Measurements from ENCODE around the gene GPER1.

GPER1 gene

GRCh38 chr7:1125603-1125969 lies 37.7 kb downstream of the GPER1 start:
- H3K4me3 ChIP-seq (ENCODE audit: low read depth, low read length) = no peak overlapping the region
- DNase-seq (ENCODE audit: low read depth, low spot score) = no peak
- in situ Hi-C loops (cut with HindIII; ENCODE audit: low sequenced_read_pairs) = no loop called here
- no peak for TF ChIP-seq CTCF (IDR thresholded peaks at IDR 0.05; ENCODE audit: low read depth, low read length)

GRCh38 chr7:1127001-1127400 lies 39.1 kb downstream of the GPER1 start:
- DNase-seq (ENCODE audit: low read depth, low spot score) = no peak
- in situ Hi-C loops (cut with HindIII; ENCODE audit: low sequenced_read_pairs) = no loop called here
- TF ChIP-seq CTCF (IDR thresholded peaks at IDR 0.05; ENCODE audit: low read depth, low read length) = no peak
- H3K4me3 ChIP-seq (ENCODE audit: low read depth, low read length) = no peak overlapping the region

- DNase-seq (ENCODE audit: low read depth, low spot score) = no peak
- TF ChIP-seq CTCF (IDR thresholded peaks at IDR 0.05; ENCODE audit: low read depth, low read length) = no peak
- in situ Hi-C loops (cut with HindIII; ENCODE audit: low sequenced_read_pairs) = no loop called here
- no peak overlapping the region for H3K4me3 ChIP-seq (ENCODE audit: low read depth, low read length)
Measured at GRCh38 chr7:1129431-1129830, 41.5 kb downstream of the GPER1 start.

- TF ChIP-seq CTCF (IDR thresholded peaks at IDR 0.05; ENCODE audit: low read depth, low read length) = no peak
- no peak overlapping the region for H3K4me3 ChIP-seq (ENCODE audit: low read depth, low read length)
- no peak for DNase-seq (ENCODE audit: low read depth, low spot score)
- in situ Hi-C loops (cut with HindIII; ENCODE audit: low sequenced_read_pairs) = no loop called here
Measured at GRCh38 chr7:1130021-1130990, 42.4 kb downstream of the GPER1 start.

GRCh38 chr7:1131471-1132265 lies 43.8 kb downstream of the GPER1 start:
- no peak overlapping the region for H3K4me3 ChIP-seq (ENCODE audit: low read depth, low read length)
- no peak for TF ChIP-seq CTCF (IDR thresholded peaks at IDR 0.05; ENCODE audit: low read depth, low read length)
- DNase-seq (ENCODE audit: low read depth, low spot score) = no peak
- in situ Hi-C loops (cut with HindIII; ENCODE audit: low sequenced_read_pairs) = no loop called here

- in situ Hi-C loops (cut with HindIII; ENCODE audit: low sequenced_read_pairs) = no loop called here
- no peak for TF ChIP-seq CTCF (IDR thresholded peaks at IDR 0.05; ENCODE audit: low read depth, low read length)
- no peak for DNase-seq (ENCODE audit: low read depth, low spot score)
- H3K4me3 ChIP-seq (ENCODE audit: low read depth, low read length) = no peak overlapping the region
Measured at GRCh38 chr7:1134951-1135350, 47.0 kb downstream of the GPER1 start.
